ENCODE measurements around the gene MID1. TPM values are rescaled to one million over a fixed set of nuclear protein-coding genes. Genes with fewer than 3 reads are reported as not detected.

MID1 gene
- polyA plus RNA-seq, 3 donors: 0.05 to 0.10 TPM; not detected in 1

GRCh38 chrX:10636851-10637250, 16.5 kb upstream of the MID1 start:
- Histone ChIP-seq H3K79me2 (ENCODE audit: insufficient read depth, low read length) (no peaks in the 10 kb centered on the region), H4K20me1 (ENCODE audit: insufficient read depth, low read length) (no peaks in the 10 kb centered on the region), H3K36me3 (replicated peaks in 1 of 2; ENCODE audit: control insufficient read depth in 1 of 2, insufficient read depth in 2 of 2, low read length in 2 of 2) (no peaks in the 10 kb centered on the region), H2AFZ (ENCODE audit: insufficient read depth, low read depth, low read length, poor library complexity, severe bottlenecking) (no peak overlapping the region), H3K9ac (ENCODE audit: insufficient read depth, low read length, poor library complexity, severe bottlenecking) (no peak overlapping the region), H3K4me3 (replicated peaks in 1 of 3; ENCODE audit: low read depth in 2 of 3, low read length in 3 of 3) (no peak overlapping the region), H3K4me2 (replicated peaks; ENCODE audit: extremely low read depth, low read length, poor library complexity, severe bottlenecking) (no peak overlapping the region), H3K4me1 (ENCODE audit: control insufficient read depth in 1 of 2, insufficient read depth in 2 of 2, low read length in 2 of 2) (no peaks in the 10 kb centered on the region), H3K27ac (ENCODE audit: low read depth in 1 of 2, low read length in 2 of 2) (no peak overlapping the region), H3K9me3 (replicated peaks in 1 of 2; ENCODE audit: control insufficient read depth in 1 of 2, insufficient read depth in 1 of 2, low read length in 2 of 2) (no peaks in the 10 kb centered on the region), H3K27me3 (ENCODE audit: control insufficient read depth in 2 of 2, insufficient read depth in 2 of 2, low read length in 2 of 2) (no peaks in the 10 kb centered on the region)
- no peak overlapping the region for H3K4me3 Mint-ChIP-seq
- no peaks in the 10 kb centered on the region for H3K36me3 Mint-ChIP-seq
- no CpG with 5 or more reads among the region's 1 CpG for WGBS (ENCODE audit: insufficient coverage)
- no peak for TF ChIP-seq CTCF (IDR thresholded peaks at IDR 0.05)
- H3K27me3 Mint-ChIP-seq (ENCODE audit: low read depth in 3 of 3): peaks cover 0 to 1% (median 0%) of the 10 kb centered on the region in 3 donors
- intact Hi-C loops (cut with micrococcal nuclease): no loop called here
- DNase-seq: no peak
- H3K27ac Mint-ChIP-seq: no peak overlapping the region
- H3K4me1 Mint-ChIP-seq: no peaks in the 10 kb centered on the region
- peaks cover 0 to 7% (median 1%) of the 10 kb centered on the region in 7 donors for H3K9me3 Mint-ChIP-seq

GRCh38 chrX:10636337-10636736, 16.0 kb upstream of the MID1 start:
- Mint-ChIP-seq H3K9me3 (peaks cover 0 to 7% (median 0%) of the 10 kb centered on the region in 7 donors), H3K4me3 (no peak overlapping the region), H3K4me1 (no peaks in the 10 kb centered on the region), H3K27me3 (ENCODE audit: low read depth in 3 of 3) (peaks cover 0 to 1% (median 0%) of the 10 kb centered on the region in 3 donors), H3K27ac (no peak overlapping the region), H3K36me3 (no peaks in the 10 kb centered on the region)
- no CpG with 5 or more reads among the region's 3 CpGs for WGBS (ENCODE audit: insufficient coverage)
- Histone ChIP-seq H3K36me3 (replicated peaks in 1 of 2; ENCODE audit: control insufficient read depth in 1 of 2, insufficient read depth in 2 of 2, low read length in 2 of 2) (no peaks in the 10 kb centered on the region), H3K9me3 (replicated peaks in 1 of 2; ENCODE audit: control insufficient read depth in 1 of 2, insufficient read depth in 1 of 2, low read length in 2 of 2) (no peaks in the 10 kb centered on the region), H3K27me3 (ENCODE audit: control insufficient read depth in 2 of 2, insufficient read depth in 2 of 2, low read length in 2 of 2) (no peaks in the 10 kb centered on the region), H3K27ac (ENCODE audit: low read depth in 1 of 2, low read length in 2 of 2) (no peak overlapping the region), H3K4me2 (replicated peaks; ENCODE audit: extremely low read depth, low read length, poor library complexity, severe bottlenecking) (no peak overlapping the region), H3K79me2 (ENCODE audit: insufficient read depth, low read length) (no peaks in the 10 kb centered on the region), H4K20me1 (ENCODE audit: insufficient read depth, low read length) (no peaks in the 10 kb centered on the region), H2AFZ (ENCODE audit: insufficient read depth, low read depth, low read length, poor library complexity, severe bottlenecking) (no peak overlapping the region), H3K4me3 (replicated peaks in 1 of 3; ENCODE audit: low read depth in 2 of 3, low read length in 3 of 3) (no peak overlapping the region), H3K9ac (ENCODE audit: insufficient read depth, low read length, poor library complexity, severe bottlenecking) (no peak overlapping the region), H3K4me1 (ENCODE audit: control insufficient read depth in 1 of 2, insufficient read depth in 2 of 2, low read length in 2 of 2) (no peaks in the 10 kb centered on the region)
- no peak for TF ChIP-seq CTCF (IDR thresholded peaks at IDR 0.05)
- intact Hi-C loops (cut with micrococcal nuclease): no loop called here
- no peak for DNase-seq
